Panc1 (cell line): ENCODE results near the gene GADL1. TPM values are rescaled to one million over a fixed set of nuclear protein-coding genes. Genes with fewer than 3 reads are reported as not detected.

Source experiments
- ATAC-seq: fragments of 200-7000 bp; cut with Tn5 transposase; 2 replicates; pipeline ENCODE4 v1.9.1; 2020; ENCODE audit warnings: mild to moderate bottlenecking, moderate library complexity
- BruUV-seq: library from RNA; stranded (reverse); fragments of 400-500 nt; replicated peaks from 2 replicates; lab custom pipeline; 2021; lab: Mats Ljungman, UMichigan
- CTCF ChIA-PET: fragments of 300-600 bp; sonication (Branson Sonifier 250); formaldehyde crosslinking; loops from one replicate; lab custom pipeline; 2022; ENCODE audit warnings: antibody characterized with exemption; lab: Charles Lee
- POLR2A ChIA-PET: fragments of 300-600 bp; sonication (Branson Sonifier 250); formaldehyde crosslinking; loops from one replicate; lab custom pipeline; 2022; ENCODE audit warnings: antibody characterized with exemption; lab: Charles Lee
- DNase-seq: peaks from one replicate; pipeline ENCODE4 v3.0.0-alpha.2; 2010; ENCODE audit warnings: low read depth, low spot score
- H3K27ac ChIP-seq: 2 replicates; pipeline ENCODE4 v1.5.1; 2011; ENCODE audit warnings: mild to moderate bottlenecking, low read length, inconsistent platforms
- H3K27me3 ChIP-seq: fragments of 200-500 bp; sonication (Bioruptor generic); 2 replicates; pipeline ENCODE4 v1.6.0; 2014; ENCODE audit warnings: low read length, inconsistent platforms; ENCODE audit not compliant: control insufficient read depth, insufficient read depth
- H3K36me3 ChIP-seq: fragments of 200-500 bp; sonication (Bioruptor generic); 2 replicates; pipeline ENCODE4 v1.5.1; 2014; ENCODE audit warnings: inconsistent platforms, mild to moderate bottlenecking, low read length, moderate library complexity; ENCODE audit not compliant: control insufficient read depth, insufficient read depth
- H3K4me1 ChIP-seq: 2 replicates; pipeline ENCODE4 v1.5.1; 2011; ENCODE audit warnings: inconsistent platforms, mild to moderate bottlenecking, low read length, moderate library complexity; ENCODE audit not compliant: control insufficient read depth, insufficient read depth
- H3K4me3 ChIP-seq, 2 experiments: 2 replicates each; pipeline ENCODE4 v1.5.1; 2011 to 2012; ENCODE audit warnings: low read depth in 2 of 2, low read length in 2 of 2, mild to moderate bottlenecking in 2 of 2, inconsistent platforms in 1 of 2, moderate library complexity in 1 of 2
- H3K9me3 ChIP-seq: fragments of 200-500 bp; sonication (Bioruptor generic); 2 replicates; pipeline ENCODE4 v1.5.1; 2014; ENCODE audit warnings: low read depth, mild to moderate bottlenecking, inconsistent platforms, low read length, moderate library complexity; ENCODE audit not compliant: control insufficient read depth, insufficient read depth
- CTCF ChIP-seq: fragments of 450-650 bp; IDR thresholded peaks from 2 replicates; pipeline ENCODE4 v1.5.1; 2017; ENCODE audit warnings: mild to moderate bottlenecking
- POLR2AphosphoS5 ChIP-seq: IDR thresholded peaks from 2 replicates; pipeline ENCODE4 v1.6.1; 2012; ENCODE audit warnings: mild to moderate bottlenecking, low read depth, low read length, moderate library complexity
- REST ChIP-seq, 2 experiments: IDR thresholded peaks; 2 replicates each; pipeline ENCODE4 v1.6.1; 2011 to 2012; ENCODE audit warnings: low read depth in 2 of 2, control low read depth in 1 of 2, low read length in 1 of 2, mild to moderate bottlenecking in 1 of 2, moderate library complexity in 1 of 2; ENCODE audit not compliant: insufficient read depth in 1 of 2
- SIN3A ChIP-seq: IDR thresholded peaks from 2 replicates; pipeline ENCODE4 v1.6.1; 2012; ENCODE audit warnings: low read depth, mild to moderate bottlenecking, low read length, moderate library complexity, borderline replicate concordance; ENCODE audit not compliant: insufficient read depth
- TCF7L2 ChIP-seq: IDR thresholded peaks from 2 replicates; pipeline ENCODE4 v1.6.1; 2011; ENCODE audit warnings: mild to moderate bottlenecking, low read depth, low read length, inconsistent platforms
- in situ Hi-C: cut with HindIII; loops from 2 replicates; pipeline ENCODE4 v1.10.0; 2016; ENCODE audit warnings: low sequenced_read_pairs, low pct_unique_long_range_greater_than_20kb
- intact Hi-C: fragments of 100-400 bp; cut with micrococcal nuclease; formaldehyde crosslinking; loops from one replicate; pipeline ENCODE4 v1.10.0; 2022; ENCODE audit not compliant: unreplicated experiment
- total RNA-seq: library from RNA; stranded (reverse); gene quantifications from one replicate; pipeline ENCODE4 v1.2.1, GENCODE V29; 2021; ENCODE audit not compliant: unreplicated experiment

GADL1 gene
- total RNA-seq, 1 experiment from 2014 or later: not detected

- Histone ChIP-seq H3K4me3 (no peak overlapping the region), H3K9me3 (no peaks in the 10 kb centered on the region), H3K27me3 (no peaks in the 10 kb centered on the region), H3K4me1 (no peaks in the 10 kb centered on the region), H3K36me3 (no peaks in the 10 kb centered on the region), H3K27ac (no peak overlapping the region)
- BruUV-seq: no TSS peak
- POLR2A ChIA-PET: no interaction called here
- CTCF ChIA-PET: no interaction called here
- intact Hi-C loops (no loop called here), in situ Hi-C loops (no loop called here)
- TF ChIP-seq POLR2AphosphoS5 (no peak), TCF7L2 (no peak), REST (IDR thresholded peaks at IDR 0.05; ENCODE audit: insufficient read depth in 1 of 2, low read depth in 2 of 2, low read length in 1 of 2) (no peak), SIN3A (no peak), CTCF (no peak)
- ATAC-seq (no peak), DNase-seq (no peak)
These were observed 108.1 kb downstream of the GADL1 start for GRCh38 chr3:30786365-30786764.

- intact Hi-C loops (no loop called here), in situ Hi-C loops (no loop called here)
- no peak for TF ChIP-seq REST (IDR thresholded peaks at IDR 0.05; ENCODE audit: insufficient read depth in 1 of 2, low read depth in 2 of 2, low read length in 1 of 2)
- peak; percentile 56 for TF ChIP-seq CTCF
- ATAC-seq (no peak), DNase-seq (no peak)
- ChIA-PET POLR2A (interaction anchor here (0.5 kb wide), 1 partner anchor 108 kb away, joined by 3 read pairs; no protein-coding TSS in a partner anchor), CTCF (interaction anchor here (0.5 kb wide), 1 partner anchor 898 kb away, joined by 5 read pairs; no protein-coding TSS in a partner anchor)
- no peak overlapping the region for H3K27ac ChIP-seq
- no peaks in the 10 kb centered on the region for H3K9me3 ChIP-seq
- no peak overlapping the region for H3K4me3 ChIP-seq
- no peaks in the 10 kb centered on the region; the same call in 1 of the 2 replicates for H3K27me3 ChIP-seq
- BruUV-seq: no TSS peak
- no peaks in the 10 kb centered on the region for H3K4me1 ChIP-seq
- no peaks in the 10 kb centered on the region for H3K36me3 ChIP-seq
These were observed 114.7 kb downstream of the GADL1 start for GRCh38 chr3:30779686-30780287.
